Measurements from ENCODE around the gene CD22.

- TF ChIP-seq, protein P1, sequence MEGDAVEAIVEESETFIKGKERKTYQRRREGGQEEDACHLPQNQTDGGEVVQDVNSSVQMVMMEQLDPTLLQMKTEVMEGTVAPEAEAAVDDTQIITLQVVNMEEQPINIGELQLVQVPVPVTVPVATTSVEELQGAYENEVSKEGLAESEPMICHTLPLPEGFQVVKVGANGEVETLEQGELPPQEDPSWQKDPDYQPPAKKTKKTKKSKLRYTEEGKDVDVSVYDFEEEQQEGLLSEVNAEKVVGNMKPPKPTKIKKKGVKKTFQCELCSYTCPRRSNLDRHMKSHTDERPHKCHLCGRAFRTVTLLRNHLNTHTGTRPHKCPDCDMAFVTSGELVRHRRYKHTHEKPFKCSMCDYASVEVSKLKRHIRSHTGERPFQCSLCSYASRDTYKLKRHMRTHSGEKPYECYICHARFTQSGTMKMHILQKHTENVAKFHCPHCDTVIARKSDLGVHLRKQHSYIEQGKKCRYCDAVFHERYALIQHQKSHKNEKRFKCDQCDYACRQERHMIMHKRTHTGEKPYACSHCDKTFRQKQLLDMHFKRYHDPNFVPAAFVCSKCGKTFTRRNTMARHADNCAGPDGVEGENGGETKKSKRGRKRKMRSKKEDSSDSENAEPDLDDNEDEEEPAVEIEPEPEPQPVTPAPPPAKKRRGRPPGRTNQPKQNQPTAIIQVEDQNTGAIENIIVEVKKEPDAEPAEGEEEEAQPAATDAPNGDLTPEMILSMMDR (IDR thresholded peaks at IDR 0.05; ENCODE audit: low read depth, low read length, poor library complexity, severe bottlenecking), result no peak
- TF ChIP-seq EZH2phosphoT487 (IDR thresholded peaks at IDR 0.05; ENCODE audit: borderline replicate concordance, low read length), result no peak
Observed at GRCh38 chr19:35363001-35363590, 34.1 kb downstream of the CD22 start.

Data from DOHH2 (cell line).